HG03066 (cell line): ENCODE results near the gene KRTAP5-4.
"Not testable (repeated sequence)": the region's sequence is repeated elsewhere in the genome, so short reads cannot be mapped to it uniquely, and the experiment has no call there.

Experiments used
- ATAC-seq: cut with Tn5 transposase; IDR thresholded peaks from one replicate; pipeline ENCODE4 v1.9.1; 2021; ENCODE audit warnings: low read depth; ENCODE audit not compliant: unreplicated experiment

The KRTAP5-4 gene

DNA sequence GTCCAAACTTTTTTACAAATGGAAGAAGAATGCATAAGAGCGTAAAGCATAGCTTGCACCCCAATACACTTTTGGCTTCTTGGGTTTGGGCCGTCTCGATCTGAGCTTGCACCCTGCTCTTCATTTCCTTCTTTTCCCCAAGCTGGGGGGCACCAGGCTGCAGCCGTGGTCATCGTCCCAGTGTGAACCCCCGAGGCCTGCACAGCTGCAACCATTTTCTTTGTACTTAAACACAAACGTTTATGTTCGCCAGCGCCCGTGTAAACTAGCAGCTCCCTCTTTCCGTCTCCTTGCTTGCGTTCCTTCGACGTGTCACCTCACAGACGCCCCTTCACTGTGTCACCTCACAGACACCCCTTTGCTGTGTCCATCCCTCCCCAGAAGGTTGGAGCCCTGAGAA is 17.7 kb upstream of the KRTAP5-4 start:
- no peak for ATAC-seq

- ATAC-seq: no peak
Observed at GRCh38 chr11:1639102-1639620, 17.2 kb upstream of the KRTAP5-4 start.

GRCh38 chr11:1638344-1638743 is 16.4 kb upstream of the KRTAP5-4 start:
- ATAC-seq: no peak

DNA sequence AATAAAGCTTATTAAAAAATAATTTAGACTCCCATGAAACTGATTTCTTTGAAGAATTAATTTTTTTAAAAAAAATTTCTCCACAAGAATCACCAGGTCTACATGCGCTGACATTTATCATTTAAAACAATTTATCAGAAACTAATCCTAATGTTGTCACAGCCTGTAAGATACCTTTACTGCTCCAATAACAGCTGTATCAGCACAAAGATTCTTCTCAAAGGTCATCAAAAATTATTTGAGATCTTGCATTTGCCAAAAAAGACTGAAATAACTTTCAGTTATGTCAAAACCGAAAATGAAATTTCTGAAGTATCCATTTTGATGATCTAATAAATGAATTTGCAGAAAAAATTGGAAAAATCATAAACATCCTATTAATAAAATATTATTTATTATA is 15.7 kb upstream of the KRTAP5-4 start:
- no peak for ATAC-seq

DNA sequence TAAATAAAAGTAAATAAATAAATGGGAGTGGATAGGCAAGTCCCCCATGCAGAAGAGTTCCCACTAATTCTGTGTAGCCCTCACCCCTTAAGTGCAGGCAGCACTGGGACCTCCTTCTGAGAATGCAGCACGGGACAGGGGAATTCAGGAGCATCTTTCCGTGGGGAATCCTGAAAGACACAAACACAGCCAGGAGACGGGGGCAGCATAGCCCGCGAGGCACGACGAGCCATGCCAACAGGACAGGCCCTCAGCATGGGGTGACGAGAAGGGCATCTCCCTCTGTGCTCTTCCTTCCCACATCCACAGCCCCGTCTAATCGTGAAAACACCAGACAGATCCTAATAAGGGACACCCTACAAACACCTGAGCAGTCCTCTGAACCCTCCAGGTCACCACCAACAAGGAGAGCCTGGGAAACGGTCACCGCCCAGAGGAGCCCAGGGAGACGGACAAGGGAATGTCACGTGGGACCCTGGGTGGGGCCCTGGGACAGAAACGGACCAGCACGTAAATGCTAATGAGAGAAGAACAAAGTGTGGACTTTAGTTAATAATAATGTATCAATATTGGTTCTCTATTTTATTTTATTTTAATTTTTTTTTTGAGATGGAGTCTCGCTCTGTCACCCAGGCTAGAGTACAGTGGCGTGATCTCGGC is 14.5 kb upstream of the KRTAP5-4 start:
- no peak for ATAC-seq

DNA sequence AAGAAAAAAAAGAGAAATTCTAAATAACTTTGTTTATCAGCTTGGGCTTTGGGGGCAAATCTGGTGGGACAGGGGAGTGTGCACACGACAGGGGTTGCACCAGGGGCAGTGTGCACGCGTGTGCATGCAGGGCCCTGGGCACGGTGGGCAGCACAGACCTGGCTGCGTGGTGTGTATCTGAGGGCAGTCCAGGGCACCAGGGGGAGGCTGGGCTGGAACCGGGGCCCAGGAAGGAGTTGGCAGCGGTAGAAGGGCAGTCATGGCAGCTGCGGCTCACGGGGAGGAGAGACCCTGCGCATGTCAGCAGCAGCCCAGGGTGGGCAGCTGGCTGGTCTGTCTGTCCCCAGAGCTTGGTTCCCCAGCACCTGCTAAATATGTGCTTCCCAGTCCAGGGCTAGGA is 11.9 kb upstream of the KRTAP5-4 start:
- ATAC-seq: no peak

GRCh38 chr11:1632053-1632714 is 10.2 kb upstream of the KRTAP5-4 start:
- no peak for ATAC-seq

DNA sequence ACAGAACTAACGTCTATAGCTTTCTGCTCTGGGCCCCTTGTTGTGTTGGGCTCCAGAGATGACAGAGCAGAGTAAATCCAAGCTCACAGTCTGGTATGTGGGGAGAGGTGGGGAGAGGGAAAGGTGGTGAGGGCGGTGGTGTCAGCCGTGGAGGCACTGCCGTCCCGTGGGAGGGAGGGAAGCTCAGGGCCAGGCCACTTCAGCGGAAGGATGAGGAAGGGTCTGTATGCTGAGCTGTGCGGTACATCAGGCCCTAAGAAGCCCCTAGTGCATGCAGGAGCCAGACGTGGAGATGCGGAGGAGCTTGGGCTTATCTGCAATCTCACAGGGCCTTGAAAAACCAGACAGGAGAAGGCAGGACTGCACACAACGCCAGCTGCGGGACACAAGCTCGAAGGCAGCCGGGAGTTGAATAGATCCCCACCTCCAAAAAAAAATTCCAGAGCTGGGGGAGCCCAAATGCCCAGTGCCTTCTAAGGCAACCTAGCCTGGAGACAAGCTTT is 9.2 kb upstream of the KRTAP5-4 start:
- ATAC-seq: no peak

DNA sequence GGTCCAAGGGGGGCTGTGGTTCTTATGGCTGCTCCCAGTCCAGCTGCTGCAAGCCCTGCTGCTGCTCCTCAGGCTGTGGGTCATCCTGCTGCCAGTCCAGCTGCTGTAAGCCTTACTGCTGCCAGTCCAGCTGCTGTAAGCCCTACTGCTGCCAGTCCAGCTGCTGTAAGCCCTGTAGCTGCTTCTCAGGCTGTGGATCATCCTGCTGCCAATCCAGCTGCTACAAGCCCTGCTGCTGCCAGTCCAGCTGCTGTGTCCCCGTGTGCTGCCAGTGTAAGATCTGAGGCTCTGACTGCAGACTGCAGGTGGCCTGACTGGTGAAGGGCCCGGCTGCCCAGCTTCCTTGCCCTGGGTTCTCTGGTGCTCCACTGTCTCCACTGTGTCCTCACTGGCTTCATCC is 8.3 kb upstream of the KRTAP5-4 start:
- no peak for ATAC-seq

DNA sequence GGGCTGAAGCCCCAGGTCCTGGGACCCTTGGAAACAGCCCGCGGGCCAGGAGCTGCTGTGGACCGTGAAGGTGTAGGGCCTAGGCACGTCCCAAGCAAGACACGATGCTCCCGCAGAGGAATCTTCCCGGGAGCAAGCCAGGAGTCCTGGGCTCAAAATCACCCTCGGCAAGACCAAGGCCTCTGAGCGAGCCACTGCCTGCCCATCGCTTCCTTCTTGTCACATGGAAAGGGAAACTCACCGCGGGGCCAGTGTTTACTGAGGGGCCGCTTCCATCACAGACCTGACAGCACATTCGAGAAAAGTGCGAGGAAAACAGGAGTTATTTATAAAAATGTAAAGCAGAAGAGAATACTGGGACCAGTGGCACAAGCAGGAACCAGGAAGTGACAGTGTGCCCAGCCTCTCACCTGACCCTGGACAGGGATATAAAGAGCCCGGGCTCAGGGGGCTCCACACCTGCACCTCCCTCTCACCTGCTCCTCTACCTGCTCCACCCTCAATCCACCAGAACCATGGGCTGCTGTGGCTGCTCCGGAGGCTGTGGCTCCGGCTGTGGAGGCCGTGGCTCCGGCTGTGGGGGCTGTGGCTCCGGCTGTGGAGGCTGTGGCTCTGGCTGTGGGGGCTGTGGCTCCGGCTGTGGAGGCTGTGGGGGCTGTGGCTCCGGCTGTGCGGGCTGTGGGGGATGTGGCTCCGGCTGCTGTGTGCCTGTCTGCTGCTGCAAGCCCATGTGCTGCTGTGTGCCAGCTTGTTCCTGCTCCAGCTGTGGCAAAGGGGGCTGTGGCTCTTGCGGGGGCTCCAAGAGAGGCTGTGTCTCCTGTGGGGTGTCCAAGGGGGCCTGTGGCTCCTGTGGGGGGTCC is 7.6 kb upstream of the KRTAP5-4 start, which contains the start of gene KRTAP5-5:
Gene KRTAP5-5, plus strand, starts transcription at position 450 of the 860 bp plus-strand sequence. Its CDS starts 66 bp downstream, at position 516.
- ATAC-seq: no peak

GRCh38 chr11:1628506-1629325 is 6.8 kb upstream of the KRTAP5-4 start:
- ATAC-seq: no peak

DNA sequence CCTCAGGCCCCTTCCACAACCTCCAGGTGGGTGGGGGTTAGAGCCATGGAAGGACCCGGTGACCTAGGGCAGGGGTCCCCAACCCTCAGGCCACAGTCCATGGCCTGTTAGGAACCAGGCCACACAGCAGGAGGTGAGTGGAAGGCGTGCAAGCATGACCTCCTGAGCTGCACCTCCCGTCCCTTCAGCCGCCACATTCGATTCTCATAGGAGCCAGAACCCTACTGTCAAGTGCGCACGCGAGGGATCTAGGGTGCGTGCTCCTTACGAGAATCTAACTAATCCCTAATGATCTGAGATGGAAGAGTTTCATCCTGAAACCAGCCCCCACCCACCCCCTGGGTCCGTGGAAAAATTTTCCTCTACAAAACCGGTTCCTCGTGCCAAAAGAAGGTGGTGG is 3.6 kb upstream of the KRTAP5-4 start:
- no peak for ATAC-seq

- ATAC-seq: no peak
Observed at GRCh38 chr11:1624621-1625020, 2.7 kb upstream of the KRTAP5-4 start.

GRCh38 chr11:1623716-1624115 is 1.8 kb upstream of the KRTAP5-4 start:
- ATAC-seq: no peak

DNA sequence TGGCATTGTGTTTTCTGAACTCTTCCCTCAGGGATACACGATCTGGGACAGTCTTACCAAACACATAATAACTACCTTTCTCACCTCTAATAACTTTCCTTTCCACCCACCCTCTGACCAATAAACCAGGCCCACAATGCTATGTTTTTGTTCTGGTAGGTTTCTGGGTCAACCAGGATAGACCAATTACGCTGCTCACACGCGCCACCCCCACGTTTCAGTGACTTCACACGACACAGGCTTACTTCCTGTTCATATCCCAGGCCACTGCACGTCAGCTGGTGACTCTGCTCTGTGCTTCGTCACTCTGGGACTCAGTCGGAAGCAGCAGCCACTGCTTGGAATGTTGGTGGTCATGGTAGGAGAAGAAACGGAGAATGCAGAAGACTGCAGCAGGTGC is 2.5 kb downstream of the KRTAP5-4 start:
- ATAC-seq: no peak

DNA sequence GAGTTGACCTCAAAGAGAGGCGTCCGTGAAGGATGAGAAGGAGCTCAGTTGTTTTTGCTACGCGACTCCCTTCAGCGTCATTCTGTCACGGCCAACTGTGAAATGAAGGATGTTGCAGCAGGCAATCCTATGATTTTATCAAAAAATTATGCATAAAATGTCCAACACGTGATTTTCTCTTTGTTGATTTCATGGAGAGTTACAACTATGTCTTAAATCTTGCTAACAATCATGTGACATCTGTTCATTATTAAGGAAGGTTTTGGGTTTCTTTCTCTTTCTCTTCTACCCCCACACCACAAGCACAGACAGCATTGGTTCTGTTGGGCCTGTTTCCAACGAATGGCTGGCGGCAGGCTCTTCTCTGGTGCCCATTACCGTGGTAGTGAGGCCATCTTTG is 3.7 kb downstream of the KRTAP5-4 start:
- ATAC-seq: no peak

GRCh38 chr11:1608363-1608762 is 13.6 kb downstream of the KRTAP5-4 start, which contains the start of gene KRTAP5-3:
Gene KRTAP5-3 (minus strand): TSS chr11:1608463. CDS start chr11:1608385, 78 bp downstream.
- no peak for ATAC-seq

- not testable (repeated sequence) for ATAC-seq
Observed at GRCh38 chr11:1607901-1608300, 14.0 kb downstream of the KRTAP5-4 start.

- not testable (repeated sequence) for ATAC-seq
Observed at GRCh38 chr11:1607156-1607845, 14.6 kb downstream of the KRTAP5-4 start.
